GM21786 (cell line): ENCODE measurements around the gene PTGS1.
A peak's percentile ranks its signal among the peaks of the same experiment; 100 is the strongest.
"Not testable (repeated sequence)": the region's sequence is repeated elsewhere in the genome, so short reads cannot be mapped to it uniquely, and the experiment has no call there.

Experiments
- ATAC-seq: cut with Tn5 transposase; IDR thresholded peaks from one replicate; pipeline ENCODE4 v1.9.1; 2021; ENCODE audit not compliant: unreplicated experiment

PTGS1 gene

DNA sequence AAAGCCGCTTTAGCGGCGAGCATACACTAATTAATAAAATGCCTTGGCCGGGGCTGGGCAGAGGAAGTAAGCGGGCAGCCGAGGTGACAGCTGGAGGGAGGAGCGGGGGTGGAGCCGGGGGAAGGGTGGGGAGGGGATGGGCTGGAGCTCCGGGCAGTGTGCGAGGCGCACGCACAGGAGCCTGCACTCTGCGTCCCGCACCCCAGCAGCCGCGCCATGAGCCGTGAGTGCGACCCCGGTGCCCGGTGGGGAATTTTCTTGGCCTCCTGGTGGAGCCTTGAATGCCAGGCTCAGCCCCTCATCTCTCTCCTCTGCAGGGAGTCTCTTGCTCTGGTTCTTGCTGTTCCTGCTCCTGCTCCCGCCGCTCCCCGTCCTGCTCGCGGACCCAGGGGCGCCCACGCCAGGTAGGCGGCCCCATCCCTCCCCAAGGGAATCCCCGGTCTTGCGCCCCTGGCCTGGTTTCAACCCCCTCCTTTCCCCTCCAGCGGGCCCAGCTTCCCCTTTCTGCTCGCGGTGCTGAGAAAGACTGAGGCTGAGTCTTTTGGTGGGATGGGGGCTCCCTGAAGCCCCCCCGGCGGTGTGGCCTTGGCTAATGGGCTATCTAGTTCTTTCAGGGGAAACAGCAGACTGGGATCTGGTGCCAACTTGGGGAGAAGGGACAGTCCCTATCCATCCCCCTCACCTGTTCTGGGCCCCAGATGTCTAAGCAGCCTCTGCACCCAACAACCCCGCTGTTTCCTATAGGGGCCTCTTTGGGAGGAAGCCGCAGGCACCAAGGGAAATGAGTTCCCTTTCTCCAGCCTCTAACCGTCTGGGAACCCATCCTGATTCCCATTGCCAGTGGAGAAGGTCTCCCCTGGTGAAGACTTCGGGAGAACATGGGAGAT lies at the start of gene PTGS1:
TSS of gene PTGS1 (plus strand) at position 156 of the 887 bp plus-strand sequence. CDS start at position 217, 61 bp downstream.
- peak; percentile 48 for ATAC-seq

DNA sequence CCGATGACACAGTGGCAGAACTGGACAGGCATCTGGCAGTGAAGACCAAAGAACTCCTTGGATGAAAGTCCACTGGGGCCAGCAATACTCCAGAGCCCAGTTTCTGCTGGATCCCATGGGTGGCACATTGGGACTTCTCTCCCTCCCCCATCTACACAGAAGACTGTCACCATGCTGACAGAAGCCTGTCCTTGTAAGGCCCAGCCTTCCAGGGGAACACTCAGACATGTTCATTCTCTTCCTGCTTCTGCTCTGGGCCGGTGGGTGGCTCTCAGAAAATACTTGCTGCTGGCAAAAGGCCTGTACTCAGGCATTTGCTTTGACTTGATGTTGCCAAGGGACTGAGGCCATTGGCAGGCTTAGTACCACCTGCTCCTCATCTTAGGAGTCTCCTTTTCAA lies 48.3 kb upstream of the PTGS1 start:
- ATAC-seq, result no peak

DNA sequence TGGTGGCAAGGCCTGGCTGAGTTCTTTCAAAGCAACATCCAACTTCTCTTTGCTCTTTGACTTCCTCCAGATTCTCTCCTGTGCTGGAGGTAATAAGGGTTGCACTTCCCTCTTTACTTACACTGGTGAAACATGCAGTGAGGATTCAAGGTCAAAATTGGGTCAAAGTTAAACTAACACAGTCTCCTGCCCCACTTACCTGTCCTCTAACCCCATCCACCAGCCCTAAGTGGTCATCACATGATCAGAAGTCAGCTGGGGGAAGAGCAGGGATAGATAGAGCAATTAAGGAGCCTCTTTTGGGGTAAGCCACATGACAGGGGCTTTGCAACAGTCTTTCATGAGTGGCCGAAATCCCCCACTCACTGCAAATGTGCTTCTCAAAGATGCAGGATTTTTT lies 46.2 kb upstream of the PTGS1 start:
- not testable (repeated sequence) for ATAC-seq

DNA sequence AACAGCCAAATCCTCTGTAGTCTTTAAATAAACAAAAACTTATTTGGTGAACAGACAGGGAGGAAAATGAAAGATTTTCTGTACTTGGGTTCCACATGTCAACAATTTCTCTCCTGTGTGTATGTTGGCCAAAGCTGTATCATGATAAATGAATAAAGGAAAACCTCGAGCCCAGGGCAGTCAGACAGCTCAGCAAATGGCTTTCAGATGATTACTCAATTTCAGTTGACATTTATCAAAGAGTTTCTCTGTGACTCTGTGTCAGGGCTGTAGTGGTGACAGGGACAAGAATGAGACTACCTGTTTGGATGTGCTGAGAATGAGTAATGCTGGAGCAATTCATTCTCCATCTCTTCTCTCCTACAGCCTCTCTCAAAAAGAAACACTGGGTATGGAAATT lies 45.7 kb upstream of the PTGS1 start:
- no peak for ATAC-seq

DNA sequence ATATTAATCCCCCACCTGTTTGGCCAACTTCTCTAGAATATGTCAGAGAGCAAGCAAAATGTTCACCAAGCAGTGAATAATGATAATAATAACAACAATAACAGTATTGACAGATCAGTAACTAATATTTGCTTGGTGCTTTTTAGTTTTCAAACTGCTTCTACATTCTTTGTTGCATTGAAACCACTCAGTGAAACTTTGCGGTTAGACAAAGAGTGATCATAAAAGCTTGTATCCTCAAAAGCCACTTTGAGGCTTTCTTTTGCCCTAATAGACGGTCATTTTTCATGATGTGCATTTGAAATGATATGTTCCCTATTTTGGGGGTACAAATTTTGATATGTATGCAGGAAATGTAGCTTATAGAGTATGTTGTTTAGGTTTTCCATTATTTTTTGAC lies 43.6 kb upstream of the PTGS1 start:
- no peak for ATAC-seq

DNA sequence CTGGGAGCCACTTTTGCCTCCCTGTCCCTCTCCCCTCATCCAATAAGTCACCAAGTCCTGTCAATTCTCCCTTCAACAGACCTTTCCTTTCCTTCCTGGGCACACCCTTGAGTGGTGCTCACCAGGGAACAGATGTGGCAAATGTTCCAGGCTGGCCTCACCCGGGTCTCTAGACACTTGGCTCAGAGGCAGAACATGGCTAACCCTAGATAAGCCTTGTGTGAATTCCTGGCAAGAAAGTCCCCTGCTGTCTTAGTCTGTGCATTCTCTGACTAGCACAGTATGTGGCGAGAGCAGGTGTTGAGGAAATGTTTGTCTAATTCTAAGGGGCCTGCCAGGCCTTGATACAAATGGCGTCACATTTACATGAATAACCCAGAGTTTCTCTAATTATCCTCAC lies 41.2 kb upstream of the PTGS1 start:
- ATAC-seq, result no peak

DNA sequence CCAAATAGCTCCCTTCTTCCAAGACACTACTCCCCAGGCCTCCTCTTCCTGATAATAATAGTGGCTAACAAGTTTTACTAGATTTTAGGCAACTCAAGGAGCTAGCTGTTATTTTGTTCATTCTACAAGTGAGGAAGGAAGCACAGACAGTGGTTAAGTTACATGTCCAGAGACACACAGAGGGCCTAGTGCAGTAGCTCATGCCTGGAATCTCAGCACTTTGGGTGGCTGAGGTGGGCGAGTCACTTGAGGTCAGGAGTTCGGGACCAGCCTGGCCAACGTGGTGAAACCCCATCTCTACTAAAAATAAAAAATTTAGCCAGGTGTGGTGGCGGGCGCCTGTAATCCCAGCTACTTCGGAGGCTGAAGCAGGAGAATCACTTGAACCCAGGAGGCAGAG lies 40.4 kb upstream of the PTGS1 start:
- not testable (repeated sequence) for ATAC-seq

DNA sequence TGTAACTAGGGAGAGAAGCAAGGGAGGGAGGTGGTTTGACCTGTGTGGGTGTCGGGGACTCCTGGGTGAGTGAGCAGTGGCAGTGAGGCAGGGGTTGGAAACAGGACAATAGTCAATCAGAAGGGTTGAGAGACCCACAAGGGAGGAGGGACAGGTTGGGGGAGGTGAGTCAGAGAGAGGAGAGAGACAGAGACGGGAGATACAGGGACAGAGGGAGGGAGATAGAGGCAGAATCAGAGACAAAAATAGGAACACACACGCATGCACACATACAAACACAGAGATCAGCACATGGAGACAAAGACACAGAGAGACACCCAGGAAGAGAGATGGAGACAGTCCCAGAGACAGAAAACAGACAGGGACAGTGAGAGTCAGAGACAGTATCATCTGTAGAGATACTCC lies 39.3 kb upstream of the PTGS1 start:
- ATAC-seq, result no peak

DNA sequence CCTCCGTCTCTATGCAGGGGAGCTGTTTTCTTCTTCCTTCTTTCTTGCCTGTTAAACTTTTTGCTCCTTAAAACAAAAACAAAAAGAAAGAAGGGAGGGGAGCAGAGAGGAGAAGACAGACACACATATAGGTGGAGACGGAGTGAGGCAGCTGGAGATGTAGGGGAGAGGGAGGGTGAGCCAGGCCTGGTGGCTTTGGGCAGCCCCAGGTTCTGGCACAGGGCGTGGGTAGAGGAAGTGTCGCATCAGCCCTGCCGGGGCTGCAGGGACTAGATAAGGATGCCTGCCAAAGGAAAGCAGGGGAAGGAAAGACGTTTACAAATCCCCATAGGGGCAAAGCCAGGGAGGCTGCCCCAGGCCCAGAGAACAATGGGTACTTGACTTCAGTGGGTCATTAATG lies 38.7 kb upstream of the PTGS1 start:
- no peak for ATAC-seq

DNA sequence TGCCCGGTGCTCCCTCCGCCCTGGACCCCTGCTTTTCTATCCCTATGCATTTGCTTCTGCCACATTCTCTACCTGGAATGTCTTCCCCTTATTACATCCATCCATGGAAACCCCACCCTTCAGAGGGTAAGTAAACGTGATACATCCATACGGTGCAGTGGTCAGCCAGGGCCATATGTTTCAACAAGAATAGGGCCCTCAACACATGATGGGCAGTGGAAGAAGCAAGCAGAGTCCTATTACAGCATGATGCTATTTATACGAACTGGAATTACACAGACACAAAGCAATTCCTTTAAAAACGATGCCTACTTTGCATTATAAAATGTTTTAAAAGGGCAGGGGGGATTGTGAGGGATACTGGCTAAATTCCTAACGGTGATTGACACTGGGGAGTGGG lies 38.2 kb upstream of the PTGS1 start:
- no peak for ATAC-seq

DNA sequence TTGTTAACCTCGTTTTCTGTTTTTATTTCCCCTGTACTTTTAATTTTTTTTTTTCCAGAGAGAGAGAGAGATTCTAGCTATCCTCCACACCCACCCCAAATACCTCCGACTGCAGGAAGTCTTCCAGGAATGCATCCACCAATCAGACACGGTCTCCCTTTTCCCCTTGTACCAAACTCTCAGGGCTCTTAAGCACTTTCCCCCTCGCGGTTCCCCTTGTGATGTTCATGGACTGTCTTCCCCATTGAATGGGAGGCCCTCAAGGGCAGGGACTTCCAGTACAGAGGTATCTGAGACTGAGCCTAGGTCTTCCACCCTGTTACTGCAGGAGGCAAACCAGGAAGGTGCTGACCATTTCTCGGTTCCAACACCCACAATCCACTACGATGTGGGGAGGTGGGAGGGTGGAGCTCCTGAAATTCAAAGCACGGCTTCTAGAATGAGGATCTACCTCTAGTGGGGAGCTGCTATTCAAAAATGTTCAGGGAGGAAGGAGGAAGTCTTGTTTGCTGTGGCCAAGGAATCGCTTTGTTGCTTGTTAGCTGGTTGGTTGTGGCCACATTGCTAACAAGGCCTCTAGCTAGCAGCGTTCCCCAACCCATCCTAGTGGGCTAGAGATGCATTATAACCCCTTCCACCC lies 37.5 kb upstream of the PTGS1 start:
- ATAC-seq, result no peak

DNA sequence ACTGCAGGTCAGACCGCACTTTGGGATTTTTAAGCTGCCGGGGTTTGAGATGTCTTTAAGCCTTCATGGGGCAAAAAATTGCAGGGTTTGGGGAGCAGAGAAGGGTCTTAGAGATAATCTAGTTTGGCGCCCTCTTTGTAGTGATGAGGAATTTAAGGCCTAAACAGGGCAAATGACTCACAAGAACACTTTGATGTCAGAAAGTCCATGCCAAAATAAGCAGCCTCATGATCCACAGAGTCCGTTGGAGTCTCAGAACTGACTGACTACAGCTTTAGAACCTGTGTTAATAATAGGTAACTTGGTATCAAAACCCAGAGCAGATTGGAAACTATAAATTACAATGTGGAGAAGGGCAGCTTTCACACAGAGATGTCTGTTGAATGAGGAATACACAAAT lies 35.9 kb upstream of the PTGS1 start:
- no peak for ATAC-seq

DNA sequence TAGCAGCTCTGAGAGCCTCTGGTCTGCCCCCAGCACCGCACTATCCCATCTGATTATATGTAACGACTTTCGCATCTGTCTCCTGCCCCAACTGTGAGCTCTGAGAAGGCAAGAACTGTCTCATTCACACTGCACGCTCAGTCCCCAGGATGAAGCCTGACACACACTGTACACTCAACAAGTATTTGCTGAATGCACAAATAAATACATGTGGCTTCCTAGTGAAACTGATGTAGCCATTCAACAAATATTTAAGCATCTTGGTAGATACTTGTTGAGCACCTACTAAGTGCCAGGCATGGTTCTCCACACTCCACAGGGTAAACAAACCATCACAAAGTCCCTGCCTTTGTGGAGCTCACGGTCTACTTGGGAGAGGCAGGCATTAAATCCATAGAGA lies 34.6 kb upstream of the PTGS1 start:
- no peak for ATAC-seq

DNA sequence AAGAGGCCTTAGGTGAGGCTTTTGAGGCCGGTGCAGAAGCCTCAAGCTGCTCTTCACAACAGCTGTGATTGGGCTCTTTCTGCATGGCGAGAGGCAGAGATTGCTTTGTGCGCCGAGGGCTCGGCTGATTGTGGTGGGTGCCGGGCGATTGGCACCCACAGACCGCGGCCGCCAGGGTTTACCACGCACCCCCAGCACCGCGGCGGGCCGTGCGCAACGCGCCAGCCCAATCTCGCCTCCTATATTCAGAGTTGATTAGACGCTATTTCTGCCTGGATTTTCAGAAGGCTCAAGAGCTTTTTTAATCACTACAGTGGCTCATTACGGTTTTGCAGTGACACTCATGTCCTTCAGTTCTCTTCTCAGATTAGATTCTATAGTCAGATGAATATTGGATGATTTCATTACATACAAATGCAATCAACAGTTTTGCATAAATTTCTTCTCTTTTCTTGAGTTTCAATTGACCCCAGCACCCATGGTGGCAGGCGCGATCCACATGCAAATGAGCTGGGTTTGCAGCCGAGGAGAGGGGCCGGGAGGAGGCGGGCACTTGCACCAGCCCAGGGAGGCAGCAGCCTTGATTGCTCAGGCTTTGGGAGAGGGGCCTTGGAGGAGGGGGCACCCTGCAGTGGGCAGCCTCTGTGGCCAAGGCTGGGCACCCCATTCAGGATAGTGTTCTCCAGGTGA lies 33.8 kb upstream of the PTGS1 start:
- no peak for ATAC-seq

DNA sequence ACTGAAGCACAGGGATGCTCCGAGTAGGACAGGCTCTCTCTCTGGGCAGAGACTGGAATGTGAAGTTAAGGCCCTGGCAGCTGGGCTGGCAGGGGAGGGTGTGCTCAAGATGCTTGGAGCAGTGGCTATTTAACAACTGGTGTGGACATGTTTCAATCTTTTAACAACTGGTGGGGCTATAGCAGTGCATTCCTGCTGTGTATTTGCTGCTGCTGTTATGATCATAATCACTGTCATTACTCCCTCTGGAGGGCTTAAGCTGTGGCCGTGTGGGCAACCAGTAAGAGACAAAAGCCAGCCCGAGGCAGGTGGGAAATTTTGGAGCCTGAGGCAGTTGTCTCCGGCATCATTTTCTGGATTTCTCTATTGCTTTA lies 33.3 kb upstream of the PTGS1 start:
- no peak for ATAC-seq

DNA sequence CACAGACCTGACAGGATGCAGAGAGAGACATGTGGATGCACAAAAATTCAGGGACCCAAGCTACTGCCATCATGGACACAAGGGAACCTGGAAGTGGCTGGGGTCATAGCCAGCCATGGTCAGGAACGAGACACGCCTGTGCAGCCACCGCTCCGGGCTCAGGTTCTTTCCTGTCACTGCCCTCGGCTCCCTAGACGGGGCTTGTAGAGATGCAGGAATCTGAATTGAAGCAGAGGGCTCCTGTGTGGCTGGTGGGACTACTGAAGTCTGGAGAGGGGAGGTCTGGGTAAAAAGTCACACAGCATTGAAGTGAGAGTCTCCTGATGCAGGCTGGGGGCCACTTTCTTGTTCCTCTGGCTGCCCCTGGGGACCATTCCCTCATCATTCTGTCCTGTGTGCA lies 32.3 kb upstream of the PTGS1 start:
- ATAC-seq, result no peak

DNA sequence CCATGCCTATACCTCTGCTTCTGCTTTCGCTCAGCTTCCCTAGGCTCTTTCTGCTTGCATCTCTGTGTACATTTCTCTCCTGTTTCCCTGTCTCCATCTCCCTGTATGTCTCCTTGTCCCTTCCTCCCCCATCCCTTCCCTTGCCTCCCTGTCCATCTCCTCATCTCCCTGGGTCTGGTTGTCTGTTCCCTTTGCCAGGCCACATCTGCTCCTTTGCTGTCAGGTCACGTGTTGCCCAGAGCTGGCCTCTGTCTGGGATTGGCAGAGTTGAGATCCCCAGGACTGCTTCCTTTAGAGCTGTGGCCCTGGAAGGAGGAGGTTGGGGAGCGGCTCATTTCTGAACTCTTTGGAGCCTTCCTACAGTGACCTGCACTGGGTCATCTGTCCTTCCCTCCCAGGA lies 31.8 kb upstream of the PTGS1 start:
- no peak for ATAC-seq

DNA sequence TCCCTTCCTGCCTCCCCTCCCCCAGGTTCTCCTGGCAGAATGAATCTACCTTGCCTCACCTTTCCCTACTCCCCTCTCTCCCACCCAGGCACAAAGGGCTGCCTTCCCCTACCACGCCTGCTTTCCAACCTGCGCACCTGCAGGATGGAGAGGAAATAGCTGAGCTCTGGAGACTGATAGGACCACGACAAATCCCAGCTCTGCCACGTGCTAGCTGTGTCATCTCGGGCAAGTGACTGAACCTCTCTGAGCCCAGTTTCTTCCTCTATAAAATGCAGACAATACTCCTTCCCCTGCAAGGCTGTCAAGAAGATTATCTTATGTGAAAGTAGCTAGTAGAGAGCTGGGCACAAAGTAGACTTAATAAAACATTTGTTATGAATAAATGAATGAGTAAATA lies 31.2 kb upstream of the PTGS1 start:
- ATAC-seq, result no peak

DNA sequence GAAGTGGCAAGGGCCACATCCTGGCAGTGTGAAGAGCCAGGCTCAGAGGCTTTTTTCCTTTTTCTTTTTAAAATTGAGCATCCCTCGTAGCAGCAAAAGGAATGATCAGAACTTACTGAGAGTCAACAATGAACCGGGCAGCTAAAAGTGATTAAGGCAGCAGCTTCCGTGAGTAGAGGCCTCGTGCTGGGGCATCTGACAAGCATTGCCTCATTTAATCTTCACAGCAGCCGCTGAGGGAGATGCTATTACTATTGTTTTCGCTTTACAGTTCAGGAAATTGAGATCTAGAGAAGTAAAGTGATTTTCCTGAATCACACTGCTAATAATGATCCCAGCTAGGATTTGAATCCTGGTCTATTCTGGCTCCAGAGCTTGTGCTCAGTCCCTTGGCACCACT lies 30.7 kb upstream of the PTGS1 start:
- no peak for ATAC-seq

DNA sequence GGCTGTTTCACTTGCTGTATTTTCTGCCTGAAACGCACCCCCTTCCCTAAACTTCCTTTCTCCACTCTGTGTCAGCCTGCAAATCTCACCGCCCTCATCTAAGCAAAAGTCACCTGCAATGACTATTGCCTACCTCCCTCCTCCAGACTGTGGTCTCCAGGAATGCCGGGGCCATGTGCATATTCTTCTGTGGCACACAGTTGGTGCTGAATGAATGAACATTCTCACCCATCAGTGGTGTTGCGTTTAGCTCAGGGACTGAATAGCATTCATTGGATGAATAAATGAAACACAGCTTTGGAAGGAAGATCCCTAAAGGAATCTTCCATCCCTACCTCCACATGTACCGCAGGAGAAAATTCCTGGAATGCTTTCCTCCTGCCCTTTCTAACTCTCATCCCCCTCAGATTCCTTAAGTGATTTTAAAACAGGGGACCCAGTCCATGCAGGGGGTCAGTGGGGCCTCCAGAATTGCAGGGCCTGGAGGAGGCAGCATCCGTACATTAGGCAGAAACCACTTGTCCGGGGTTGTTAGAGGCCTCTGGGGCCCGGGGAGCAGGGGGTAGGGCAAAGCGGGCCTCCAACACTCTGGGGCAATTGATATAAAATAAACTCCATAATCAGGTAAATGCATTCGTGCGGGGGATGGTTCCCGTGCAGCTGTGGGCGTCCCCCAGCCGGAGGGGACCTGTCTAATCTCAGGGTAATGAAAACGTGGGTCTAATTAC lies 28.3 kb upstream of the PTGS1 start:
- no peak for ATAC-seq
